Measurements from ENCODE around the gene MCF2L2.
A peak's percentile ranks its signal among the peaks of the same experiment; 100 is the strongest.
"Not testable (repeated sequence)": the region's sequence is repeated elsewhere in the genome, so short reads cannot be mapped to it uniquely, and the experiment has no call there.

Gene MCF2L2

GRCh38 chr3:183262875-183263378 lies 165.5 kb downstream of the MCF2L2 start:
- no peak for DNase-seq

DNA sequence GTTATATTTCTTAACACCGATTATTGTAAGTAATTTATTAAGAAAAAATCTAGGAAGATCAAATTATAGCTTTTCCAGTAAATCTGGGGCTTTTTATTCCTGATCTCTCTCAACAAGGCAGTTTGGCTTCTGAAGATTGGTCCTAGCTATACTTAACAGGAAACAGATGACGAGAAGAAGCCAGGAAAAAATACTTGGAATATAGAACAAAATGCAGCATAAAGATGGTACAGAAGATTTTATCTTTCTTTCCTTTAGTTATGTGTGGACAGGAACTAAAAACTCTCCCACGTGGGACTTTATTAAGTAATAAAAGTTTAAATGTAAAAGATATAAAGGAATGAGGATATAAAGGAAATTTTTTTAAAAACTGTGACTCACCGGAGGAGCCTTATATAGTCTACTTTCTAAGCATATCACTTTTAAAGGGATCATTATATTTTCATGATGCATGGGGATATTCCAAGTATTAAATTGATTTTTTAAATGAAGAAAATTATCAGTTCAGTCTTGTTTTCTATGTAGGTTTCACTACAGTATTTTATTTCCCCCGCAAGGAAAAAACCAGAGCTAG lies 167.2 kb downstream of the MCF2L2 start:
- DNase-seq = no peak

GRCh38 chr3:183260167-183260904 lies 168.1 kb downstream of the MCF2L2 start:
- peak; percentile 13 to 42 for DNase-seq

GRCh38 chr3:183259621-183260020 lies 168.8 kb downstream of the MCF2L2 start:
- DNase-seq = no peak

- no peak for DNase-seq
These were observed 169.3 kb downstream of the MCF2L2 start for GRCh38 chr3:183259087-183259486.

GRCh38 chr3:183255348-183255730 lies 173.1 kb downstream of the MCF2L2 start:
- DNase-seq = no peak

DNA sequence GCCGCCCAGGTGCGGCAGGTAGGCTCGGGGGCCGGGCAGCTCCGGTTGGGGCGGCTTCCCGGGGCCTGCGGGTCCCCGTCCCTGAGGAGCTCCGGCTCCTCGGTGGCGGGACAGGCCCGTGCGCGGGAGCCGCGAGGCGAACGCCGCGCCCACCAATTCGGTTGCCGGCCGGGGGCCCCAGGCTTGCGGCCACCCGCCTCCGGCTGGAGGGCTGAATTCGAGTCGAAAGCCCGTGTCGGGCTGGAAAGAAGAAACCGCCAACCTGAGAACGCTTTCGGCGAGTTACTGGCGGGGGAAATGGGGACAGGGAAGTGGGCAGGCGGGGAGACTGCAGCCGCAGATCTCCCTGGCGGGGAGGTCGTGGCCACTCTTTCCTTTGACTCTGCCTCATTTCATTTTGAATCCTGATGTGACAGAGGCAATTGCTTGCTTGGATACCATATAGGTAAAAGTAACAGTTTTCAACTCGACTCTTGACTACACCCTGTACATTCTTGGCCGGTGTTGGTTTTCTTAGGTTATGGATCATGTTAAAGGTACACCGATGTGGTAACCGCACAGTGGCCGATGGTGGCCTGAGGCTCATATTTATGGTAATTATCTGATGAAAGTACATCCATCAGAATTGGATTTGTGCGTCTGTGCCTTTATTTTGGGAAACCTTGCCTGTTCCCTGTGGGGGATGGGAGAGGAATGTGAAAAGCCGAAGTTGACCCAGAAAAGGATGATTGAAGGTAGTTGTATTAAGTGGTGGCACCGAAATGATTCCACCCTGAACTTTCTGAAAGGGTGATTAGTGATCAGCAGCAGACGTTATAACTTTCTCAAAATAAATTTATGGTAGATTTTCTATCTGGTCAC lies 173.7 kb downstream of the MCF2L2 start:
- DNase-seq = no peak

GRCh38 chr3:183253528-183254486 lies 174.6 kb downstream of the MCF2L2 start:
- peak; percentile 22 to 43 for DNase-seq

DNA sequence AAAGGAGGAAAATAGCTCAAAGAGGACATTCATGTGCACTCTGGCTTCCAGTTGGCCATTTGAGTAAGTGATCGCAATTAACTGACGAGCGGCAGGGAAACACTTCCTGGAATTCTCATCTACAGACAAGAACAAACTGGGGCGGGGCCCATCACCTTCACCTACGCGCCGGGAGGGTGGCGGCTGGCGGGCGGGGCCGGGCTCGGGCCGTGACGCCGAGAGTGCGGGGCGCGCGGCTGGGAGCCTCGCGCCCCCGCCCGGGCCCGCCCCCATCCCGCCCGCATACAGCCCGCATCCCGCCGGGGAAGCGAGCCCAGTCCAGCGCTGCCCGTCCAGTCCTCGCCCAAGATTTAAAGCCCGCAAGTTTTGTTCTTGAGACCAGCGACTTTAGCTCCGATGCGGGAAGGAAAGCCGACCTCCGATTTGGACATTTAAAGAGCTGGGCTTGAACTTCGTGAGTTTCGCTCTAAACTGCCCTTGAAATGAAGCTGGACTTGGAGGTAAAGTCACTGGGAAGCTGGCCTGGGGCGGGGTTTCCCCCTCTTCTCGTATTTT lies 175.4 kb downstream of the MCF2L2 start, which contains the start of gene B3GNT5:
B3GNT5 (plus strand) TSS at position 281 of the 555 bp plus-strand sequence. CDS start 16,546 bp downstream, outside the sequence.
- DNase-seq = peak; percentile 26 to 42

- no peak for DNase-seq
These were observed 176.2 kb downstream of the MCF2L2 start for GRCh38 chr3:183252118-183252782.

DNA sequence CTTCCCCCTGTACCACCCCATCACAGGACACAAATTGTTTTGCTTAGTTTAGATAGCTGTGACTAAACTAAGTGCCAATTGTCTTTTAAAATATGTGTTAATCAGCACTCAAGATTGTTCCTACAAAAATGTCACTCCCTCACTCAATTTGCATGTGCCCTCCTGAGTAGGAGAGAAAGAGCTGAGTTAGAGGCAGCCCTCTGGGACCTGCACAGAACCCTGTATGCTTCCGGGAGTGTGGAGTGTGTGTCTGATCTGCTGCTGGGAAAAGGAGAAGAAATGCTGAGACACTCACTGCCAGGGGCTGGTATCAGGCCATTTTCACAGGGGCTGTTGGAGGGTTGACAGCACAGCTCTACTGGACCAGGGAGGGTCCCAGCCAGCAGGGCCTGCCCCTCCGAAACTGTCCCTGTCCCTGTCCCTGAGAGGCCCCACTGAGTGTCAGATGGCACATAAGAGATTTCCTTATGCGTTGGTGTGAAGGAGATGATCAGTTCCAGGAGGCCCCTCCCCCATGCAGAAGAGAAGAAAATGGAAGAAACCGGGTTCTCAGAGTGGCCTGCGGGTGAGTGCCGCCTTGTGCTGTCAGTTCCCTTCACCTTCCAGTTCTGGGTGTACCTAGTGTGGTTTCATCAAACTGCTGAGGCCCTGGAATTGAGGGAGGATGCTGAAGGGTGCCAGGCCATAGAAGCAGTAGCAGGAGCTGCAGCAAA lies 179.3 kb downstream of the MCF2L2 start:
- DNase-seq = no peak

DNA sequence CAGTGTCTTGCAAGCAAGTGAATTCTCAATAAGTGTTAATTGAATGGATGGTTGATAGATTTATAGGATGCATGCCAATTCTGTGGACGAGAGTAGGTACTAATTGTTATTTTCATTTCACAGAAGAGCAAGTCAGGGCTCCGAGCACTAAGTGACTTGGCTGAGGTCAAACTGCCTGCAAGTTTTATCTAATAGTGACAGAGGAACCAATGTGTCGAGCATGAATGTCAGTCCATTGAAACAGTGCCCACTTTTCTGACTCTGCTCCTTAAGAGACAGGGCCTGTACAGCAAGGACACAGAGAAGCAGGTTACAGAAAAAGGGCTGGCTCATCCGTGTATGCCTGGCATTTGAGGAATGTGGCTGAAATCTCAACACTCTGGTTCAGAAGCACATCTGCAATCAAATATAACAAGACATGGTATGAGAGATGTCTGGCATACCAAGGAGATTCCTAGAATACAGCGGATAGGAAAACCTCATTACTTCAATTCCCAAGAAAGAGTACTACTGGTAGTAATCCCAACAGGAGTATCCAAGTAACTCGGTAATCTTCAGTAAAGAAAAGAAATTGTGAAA lies 181.3 kb downstream of the MCF2L2 start:
- DNase-seq = no peak

DNA sequence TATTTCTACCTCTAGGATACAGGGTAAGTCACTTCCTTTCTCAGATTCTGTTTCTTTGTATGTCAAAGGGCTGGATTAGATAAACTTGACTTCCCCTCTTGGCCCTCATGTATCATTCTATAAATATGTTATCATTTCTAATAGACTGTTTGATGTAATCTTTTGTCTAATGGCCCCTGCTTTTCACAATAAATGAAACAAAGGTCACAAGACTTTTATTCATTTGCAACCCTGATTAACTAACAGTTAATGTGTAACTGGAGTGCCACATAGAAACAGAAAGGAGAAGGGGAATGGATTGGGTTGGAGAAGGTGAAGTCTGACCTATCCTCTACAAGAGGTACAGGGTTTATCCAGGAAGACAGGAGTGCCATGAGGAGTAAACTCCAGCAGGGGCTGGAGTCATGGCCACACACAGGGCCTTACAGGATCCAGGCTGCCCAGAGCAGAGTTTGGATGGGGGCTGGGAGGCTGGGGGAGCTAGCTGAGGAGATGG lies 183.4 kb downstream of the MCF2L2 start:
- DNase-seq = no peak

- DNase-seq = peak in 1 of 2 donors; percentile 69
These were observed 184.2 kb downstream of the MCF2L2 start for GRCh38 chr3:183244219-183244618.

DNA sequence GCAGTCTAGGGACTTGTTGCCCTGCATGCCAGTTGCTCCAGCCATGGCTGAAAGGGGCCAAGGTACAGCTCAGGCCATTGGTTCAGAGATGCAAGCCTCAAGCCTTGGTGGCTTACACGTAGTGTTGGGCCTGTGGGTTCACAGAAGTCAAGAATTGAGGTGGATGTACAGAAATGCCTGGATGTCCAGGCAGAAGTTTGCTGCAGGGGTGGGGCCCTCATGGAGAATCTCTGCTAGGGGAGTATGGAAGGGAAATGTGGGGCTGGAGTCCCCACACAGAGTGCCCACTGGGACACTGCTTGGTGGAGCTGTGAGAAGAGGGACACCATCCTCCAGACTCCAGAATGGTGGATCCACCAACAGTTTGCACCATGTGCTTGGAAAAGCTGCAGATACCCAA lies 186.0 kb downstream of the MCF2L2 start:
- no peak for DNase-seq

- no peak for DNase-seq
These were observed 189.4 kb downstream of the MCF2L2 start for GRCh38 chr3:183239046-183239445.

DNA sequence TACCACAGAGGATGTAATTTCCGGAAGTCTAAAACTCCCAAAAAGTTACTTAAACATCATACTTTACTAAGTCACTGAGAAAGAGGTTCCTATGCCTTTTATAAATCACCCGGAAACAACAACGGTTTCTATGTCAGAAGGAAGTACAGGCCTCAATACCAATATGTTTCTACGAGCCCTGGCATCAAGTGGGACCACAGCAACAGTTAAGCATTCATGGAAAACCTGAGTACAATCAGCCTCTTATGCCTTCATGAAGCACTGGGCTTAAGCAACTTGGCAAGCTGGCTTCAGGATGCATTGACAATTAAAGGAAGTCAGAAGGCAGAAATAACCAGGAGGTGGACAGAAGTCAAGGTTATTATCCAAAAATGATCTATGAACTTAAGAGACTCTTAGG lies 194.5 kb downstream of the MCF2L2 start:
- no peak for DNase-seq

DNA sequence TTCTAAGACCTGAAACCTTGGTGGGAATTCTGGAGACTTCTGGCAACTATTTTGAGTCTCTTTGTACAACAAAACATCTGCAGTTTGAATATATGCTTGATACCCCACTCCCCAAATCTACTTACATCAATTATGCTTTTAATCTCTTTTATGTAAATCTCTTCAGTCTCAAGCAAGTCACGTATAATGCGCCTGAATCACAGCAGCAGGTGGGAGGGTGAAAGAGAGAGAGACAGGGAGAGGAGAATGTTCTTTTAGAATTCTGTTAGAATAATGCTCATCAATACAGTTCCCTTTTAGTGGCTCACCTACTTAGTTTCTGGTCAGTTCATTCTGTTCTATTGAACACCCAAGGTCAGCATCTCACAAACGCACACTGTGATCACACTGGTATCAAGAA lies 197.6 kb downstream of the MCF2L2 start:
- DNase-seq = no peak

DNA sequence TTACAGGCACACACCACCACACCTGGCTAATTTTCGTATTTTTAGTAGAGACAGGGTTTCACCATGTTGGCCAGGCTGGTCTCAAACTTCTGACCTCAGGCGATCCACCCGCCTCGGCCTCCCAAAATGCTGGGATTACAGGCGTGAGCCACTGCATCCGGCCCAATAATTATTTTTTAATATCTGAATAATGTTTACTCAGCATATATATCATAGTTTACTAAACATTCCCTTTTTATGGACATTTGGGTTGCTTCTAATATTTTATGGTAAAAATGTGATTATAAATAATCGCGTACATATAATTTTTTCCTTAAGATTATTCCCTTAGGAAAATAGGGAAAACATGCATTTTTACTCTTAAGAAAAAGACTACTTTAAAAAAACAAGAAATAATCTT lies 198.2 kb downstream of the MCF2L2 start:
- DNase-seq = not testable (repeated sequence)

GRCh38 chr3:183229178-183229577 lies 199.2 kb downstream of the MCF2L2 start:
- DNase-seq = no peak
